Vagina (tissue), 2 donors: Measurements from ENCODE around the gene COX7A2. TPM values are rescaled to one million over a fixed set of nuclear protein-coding genes. Genes with fewer than 3 reads are reported as not detected.

Source experiments
- DNase-seq, 2 donors: peaks; one replicate each; pipeline ENCODE4 v3.0.0-alpha.2; 2017; ENCODE audit errors: extremely low spot score in 2 of 2
- H3K27ac ChIP-seq: fragments of 200-600 bp; sonication (generic); one replicate; pipeline ENCODE4 v1.5.1; 2019
- H3K27me3 ChIP-seq: fragments of 200-600 bp; sonication (generic); one replicate; pipeline ENCODE4 v1.5.1; 2019
- H3K36me3 ChIP-seq, 2 donors: fragments of 200-600 bp; sonication (generic); one replicate each; pipeline ENCODE4 v1.5.1; 2017 to 2019
- H3K4me1 ChIP-seq: fragments of 200-600 bp; sonication (generic); one replicate; pipeline ENCODE4 v1.5.1; 2019
- H3K4me3 ChIP-seq, 2 donors: fragments of 200-600 bp; sonication (generic); 1 replicate in 1 of 2; 2 replicates in 1 of 2; pipeline ENCODE4 v1.5.1; 2016 to 2019
- H3K9me3 ChIP-seq: fragments of 200-600 bp; sonication (generic); one replicate; pipeline ENCODE4 v1.5.1; 2019
- POLR2A ChIP-seq, 2 donors: fragments of 450-650 bp; IDR thresholded peaks; one replicate each; pipeline ENCODE4 v1.6.1; 2017; ENCODE audit warnings: antibody characterized with exemption in 2 of 2, mild to moderate bottlenecking in 2 of 2, moderate library complexity in 2 of 2
- POLR2AphosphoS5 ChIP-seq, 2 donors: sonication (generic); formaldehyde crosslinking; IDR thresholded peaks; one replicate each; pipeline ENCODE4 v1.9.0; 2017; ENCODE audit warnings: antibody characterized with exemption in 2 of 2, mild to moderate bottlenecking in 2 of 2, low read depth in 1 of 2; ENCODE audit not compliant: insufficient read depth in 1 of 2
- intact Hi-C: fragments of 100-400 bp; cut with DNase I; formaldehyde crosslinking; loops from one replicate; pipeline ENCODE4 v1.15.1; 2023
- total RNA-seq: library from RNA; depleted of rRNA; stranded (reverse); fragments of >200 nt; gene quantifications from one replicate; pipeline ENCODE4 v1.2.3, GENCODE V29; 2016
- TF ChIP-seq, protein P1 (sequence below), 3 experiments: fragments of 450-650 bp in 2 of 3; fragments of 200-600 bp in 1 of 3; sonication (generic) in 1 of 3; IDR thresholded peaks; one replicate each; pipeline ENCODE4 v1.5.1; 2017 to 2019; ENCODE audit warnings: antibody characterized with exemption in 3 of 3, mild to moderate bottlenecking in 2 of 3, moderate library complexity in 2 of 3

COX7A2 gene
- total RNA-seq, 1 donor from 2014 or later = 286 TPM

DNA sequence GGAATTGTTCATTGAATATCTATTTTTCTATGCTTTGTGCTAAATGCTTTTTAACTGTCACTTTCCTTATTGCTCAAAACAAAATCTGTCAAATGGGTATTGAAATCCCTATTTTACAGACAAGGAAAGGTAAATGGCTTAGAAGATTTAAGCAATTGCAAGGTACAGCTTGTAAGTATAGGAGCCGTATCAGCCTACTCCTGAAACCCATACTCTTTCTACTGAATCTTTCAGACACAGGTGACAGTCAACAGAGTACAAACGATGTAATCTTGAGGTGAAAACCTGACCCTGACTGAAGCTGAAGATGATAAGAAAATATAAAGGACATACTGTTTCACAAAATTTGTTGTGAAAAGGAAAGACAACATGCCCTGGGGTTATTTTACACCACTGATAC lies 7.0 kb upstream of the COX7A2 start:
- H3K27me3 ChIP-seq = no peaks in the 10 kb centered on the region
- no peaks in the 10 kb centered on the region for H3K4me1 ChIP-seq
- no peaks in the 10 kb centered on the region for H3K9me3 ChIP-seq
- no peak overlapping the region for H3K27ac ChIP-seq
- peaks cover 0 to 13% of the 10 kb centered on the region in 2 donors for H3K36me3 ChIP-seq
- no peak for DNase-seq
- no peak overlapping the region for H3K4me3 ChIP-seq
- intact Hi-C loops = loop anchor here (10.0 kb wide), 1 partner anchor 274 kb away; no protein-coding TSS in a partner anchor
- TF ChIP-seq POLR2AphosphoS5 (IDR thresholded peaks at IDR 0.05; ENCODE audit: insufficient read depth in 1 of 2, low read depth in 1 of 2) (no peak), POLR2A (IDR thresholded peaks at IDR 0.05) (no peak)
- TF ChIP-seq, protein P1, sequence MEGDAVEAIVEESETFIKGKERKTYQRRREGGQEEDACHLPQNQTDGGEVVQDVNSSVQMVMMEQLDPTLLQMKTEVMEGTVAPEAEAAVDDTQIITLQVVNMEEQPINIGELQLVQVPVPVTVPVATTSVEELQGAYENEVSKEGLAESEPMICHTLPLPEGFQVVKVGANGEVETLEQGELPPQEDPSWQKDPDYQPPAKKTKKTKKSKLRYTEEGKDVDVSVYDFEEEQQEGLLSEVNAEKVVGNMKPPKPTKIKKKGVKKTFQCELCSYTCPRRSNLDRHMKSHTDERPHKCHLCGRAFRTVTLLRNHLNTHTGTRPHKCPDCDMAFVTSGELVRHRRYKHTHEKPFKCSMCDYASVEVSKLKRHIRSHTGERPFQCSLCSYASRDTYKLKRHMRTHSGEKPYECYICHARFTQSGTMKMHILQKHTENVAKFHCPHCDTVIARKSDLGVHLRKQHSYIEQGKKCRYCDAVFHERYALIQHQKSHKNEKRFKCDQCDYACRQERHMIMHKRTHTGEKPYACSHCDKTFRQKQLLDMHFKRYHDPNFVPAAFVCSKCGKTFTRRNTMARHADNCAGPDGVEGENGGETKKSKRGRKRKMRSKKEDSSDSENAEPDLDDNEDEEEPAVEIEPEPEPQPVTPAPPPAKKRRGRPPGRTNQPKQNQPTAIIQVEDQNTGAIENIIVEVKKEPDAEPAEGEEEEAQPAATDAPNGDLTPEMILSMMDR (IDR thresholded peaks at IDR 0.05) = no peak

DNA sequence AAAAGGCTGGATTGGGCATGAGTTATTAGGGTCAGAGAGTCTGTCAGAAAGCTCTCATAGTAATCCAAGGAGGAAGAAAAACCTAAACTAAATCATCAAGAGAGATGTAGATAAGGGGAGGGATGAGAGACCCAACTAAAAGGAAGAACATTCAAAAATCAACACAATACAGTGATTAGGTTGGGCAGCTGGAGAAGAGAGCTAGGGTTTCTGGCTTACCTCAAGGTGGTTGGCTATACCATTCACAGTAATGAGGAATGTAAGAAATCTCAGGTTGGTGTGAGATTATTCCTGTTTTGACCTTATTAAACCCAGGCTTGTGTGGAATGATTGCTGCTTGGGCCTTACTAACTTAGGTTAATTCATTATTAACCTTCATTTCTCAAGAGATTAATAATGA lies 6.2 kb upstream of the COX7A2 start:
- no peak for DNase-seq
- no peaks in the 10 kb centered on the region for H3K27me3 ChIP-seq
- H3K36me3 ChIP-seq = peaks cover 0 to 6% of the 10 kb centered on the region in 2 donors
- no peak overlapping the region for H3K27ac ChIP-seq
- TF ChIP-seq, protein P1 (IDR thresholded peaks at IDR 0.05) = no peak
- TF ChIP-seq POLR2A (IDR thresholded peaks at IDR 0.05) (no peak), POLR2AphosphoS5 (IDR thresholded peaks at IDR 0.05; ENCODE audit: insufficient read depth in 1 of 2, low read depth in 1 of 2) (no peak)
- no peaks in the 10 kb centered on the region for H3K9me3 ChIP-seq
- H3K4me1 ChIP-seq = peaks cover 1% of the 10 kb centered on the region
- intact Hi-C loops = loop anchor here (10.0 kb wide), 1 partner anchor 275 kb away; no protein-coding TSS in a partner anchor
- H3K4me3 ChIP-seq = no peak overlapping the region

DNA sequence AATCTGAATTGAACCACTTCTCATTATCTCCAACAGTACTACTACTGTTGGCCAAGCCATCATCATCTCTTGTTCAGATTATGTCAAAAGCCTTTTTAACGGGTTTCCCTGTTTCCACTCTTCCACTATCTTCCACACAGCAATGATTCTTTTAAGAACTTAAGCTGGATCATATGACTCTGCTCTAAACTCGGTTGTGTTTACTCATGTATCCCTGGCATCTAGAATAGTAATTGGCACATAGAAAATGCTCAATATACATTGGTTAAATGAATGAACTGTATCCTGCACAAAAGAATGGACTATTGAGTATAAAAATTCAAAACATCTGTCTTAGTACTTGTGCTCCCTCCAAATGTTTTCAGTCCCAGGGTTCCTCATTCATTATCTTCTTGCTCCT lies 2.8 kb upstream of the COX7A2 start:
- H3K9me3 ChIP-seq = no peaks in the 10 kb centered on the region
- no peak for DNase-seq
- no peak overlapping the region for H3K4me3 ChIP-seq
- no peak for TF ChIP-seq POLR2A (IDR thresholded peaks at IDR 0.05)
- no peak for TF ChIP-seq POLR2AphosphoS5 (IDR thresholded peaks at IDR 0.05; ENCODE audit: insufficient read depth in 1 of 2, low read depth in 1 of 2)
- TF ChIP-seq, protein P1 (IDR thresholded peaks at IDR 0.05) = no peak
- H3K27me3 ChIP-seq = no peaks in the 10 kb centered on the region
- no peaks in the 10 kb centered on the region for H3K36me3 ChIP-seq
- H3K27ac ChIP-seq = no peak overlapping the region
- intact Hi-C loops = no loop called here
- H3K4me1 ChIP-seq = peaks cover 26% of the 10 kb centered on the region

DNA sequence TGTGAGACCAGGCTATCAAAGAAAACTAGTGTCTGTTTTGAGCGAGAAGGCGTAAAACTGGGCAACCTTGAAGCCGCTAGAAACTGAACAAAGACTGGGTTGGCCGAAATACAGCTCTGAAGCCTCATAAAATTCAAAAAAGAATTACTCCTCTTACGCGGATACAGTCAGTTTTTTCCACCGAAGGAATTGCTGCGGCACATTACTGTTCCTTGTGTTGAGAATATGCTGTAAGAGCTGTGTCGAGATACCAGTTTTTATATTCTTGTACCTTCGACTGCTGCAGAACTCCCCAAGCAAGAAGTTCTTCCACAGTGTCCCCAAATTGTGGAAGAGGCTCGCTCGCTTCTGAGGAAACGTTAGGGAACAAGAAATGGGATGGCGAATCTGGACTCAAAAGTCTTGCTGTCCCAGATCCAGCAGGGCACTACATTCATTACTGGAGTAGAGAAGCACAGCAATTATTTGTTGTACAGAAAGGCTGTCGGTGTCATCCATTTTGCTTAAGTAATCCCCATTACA lies 523 bp upstream of the COX7A2 start:
- H3K9me3 ChIP-seq = no peaks in the 10 kb centered on the region
- H3K4me3 ChIP-seq = peak overlapping the region; percentile 70 to 77
- DNase-seq = no peak
- H3K4me1 ChIP-seq = peaks cover 32% of the 10 kb centered on the region
- H3K27me3 ChIP-seq = no peaks in the 10 kb centered on the region
- intact Hi-C loops = no loop called here
- peak overlapping the region; percentile 89 for H3K27ac ChIP-seq
- peaks cover 0 to 12% of the 10 kb centered on the region in 2 donors for H3K36me3 ChIP-seq
- no peak for TF ChIP-seq POLR2A (IDR thresholded peaks at IDR 0.05)
- TF ChIP-seq POLR2AphosphoS5 (IDR thresholded peaks at IDR 0.05; ENCODE audit: insufficient read depth in 1 of 2, low read depth in 1 of 2) = no peak
- TF ChIP-seq, protein P1 (IDR thresholded peaks at IDR 0.05) = no peak

DNA sequence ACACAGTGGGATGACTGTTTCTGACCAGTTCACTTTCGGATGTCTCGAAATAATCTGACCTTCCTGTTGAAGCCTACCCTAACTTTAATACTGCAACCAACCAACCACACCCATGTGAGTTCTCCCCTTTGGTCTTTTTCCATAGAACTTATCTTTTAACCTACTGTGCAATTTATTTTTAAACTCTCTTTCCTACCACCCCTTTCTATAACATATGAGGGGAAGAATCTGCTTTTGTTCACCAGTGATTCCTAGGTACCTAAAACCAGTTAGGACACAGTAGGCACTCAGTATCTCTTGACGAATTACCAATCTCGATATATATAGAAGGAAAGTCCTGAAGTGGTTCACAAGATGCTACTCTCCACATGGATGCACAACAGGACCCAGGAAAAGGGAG lies 7.0 kb downstream of the COX7A2 start:
- DNase-seq = no peak
- intact Hi-C loops = no loop called here
- Histone ChIP-seq H3K27ac (no peak overlapping the region), H3K4me1 (peaks cover 8% of the 10 kb centered on the region), H3K36me3 (peaks cover 0 to 22% of the 10 kb centered on the region in 2 donors), H3K4me3 (no peak overlapping the region), H3K27me3 (no peaks in the 10 kb centered on the region), H3K9me3 (no peaks in the 10 kb centered on the region)
- TF ChIP-seq POLR2A (IDR thresholded peaks at IDR 0.05) (no peak), POLR2AphosphoS5 (IDR thresholded peaks at IDR 0.05; ENCODE audit: insufficient read depth in 1 of 2, low read depth in 1 of 2) (no peak)
- TF ChIP-seq, protein P1 (IDR thresholded peaks at IDR 0.05) = no peak
